Neutrophil (primary cell): Measurements from ENCODE around the gene DCT.
"Not testable (repeated sequence)": the region's sequence is repeated elsewhere in the genome, so short reads cannot be mapped to it uniquely, and the experiment has no call there.

ENCODE experiments used
- H3K27ac ChIP-seq: fragments of 200-600 bp; sonication (generic); 2 replicates; pipeline ENCODE4 v1.5.1; 2016; ENCODE audit warnings: mild to moderate bottlenecking, moderate library complexity
- H3K27me3 ChIP-seq: fragments of 200-600 bp; sonication (generic); 2 replicates; pipeline ENCODE4 v1.6.0; 2016; ENCODE audit warnings: mild to moderate bottlenecking
- H3K36me3 ChIP-seq: fragments of 200-600 bp; sonication (generic); 2 replicates; pipeline ENCODE4 v1.5.1; 2017
- H3K4me1 ChIP-seq, 2 experiments: fragments of 200-600 bp in 1 of 2; sonication (generic) in 1 of 2; 1 replicate in 1 of 2; 2 replicates in 1 of 2; pipeline versions ENCODE4 v1.5.1 to v1.6.1; 2013 to 2016; ENCODE audit warnings: low read depth in 1 of 2, low read length in 1 of 2, mild to moderate bottlenecking in 1 of 2, moderate library complexity in 1 of 2; ENCODE audit not compliant: control insufficient read depth in 1 of 2, insufficient read depth in 1 of 2
- H3K4me3 ChIP-seq, 2 experiments: fragments of 200-600 bp in 1 of 2; sonication (generic) in 1 of 2; 1 replicate in 1 of 2; 2 replicates in 1 of 2; pipeline ENCODE4 v1.5.1; 2013 to 2016; ENCODE audit warnings: low read depth in 1 of 2, low read length in 1 of 2, mild to moderate bottlenecking in 1 of 2, moderate library complexity in 1 of 2
- H3K9me3 ChIP-seq: fragments of 200-600 bp; sonication (generic); 2 replicates; pipeline ENCODE4 v1.5.1; 2016
- CTCF ChIP-seq: fragments of 200-600 bp; sonication (generic); IDR thresholded peaks from 2 replicates; pipeline ENCODE4 v1.5.1; 2016; ENCODE audit warnings: antibody characterized with exemption

DCT gene

GRCh38 chr13:94479616-94480015 lies at the start of gene DCT:
TSS of gene DCT (minus strand) at chr13:94479682. CDS start at chr13:94479255, 427 bp downstream.
- Histone ChIP-seq H3K4me1 (peaks cover 54% of the 10 kb centered on the region in 2 experiments), H3K4me3 (peak within 1 kb of the TSS; percentile 19 to 30), H3K27me3 (no peaks in the 10 kb centered on the region), H3K36me3 (no peaks in the 10 kb centered on the region), H3K27ac (peak within 1 kb of the TSS; percentile 85), H3K9me3 (no peaks in the 10 kb centered on the region)
- TF ChIP-seq CTCF = no peak

- H3K27me3 ChIP-seq, H3K4me3 ChIP-seq, H3K36me3 ChIP-seq, H3K27ac ChIP-seq, H3K4me1 ChIP-seq, H3K9me3 ChIP-seq: not testable (repeated sequence)
Measured at GRCh38 chr13:94526956-94527355, 47.5 kb upstream of the DCT start.

- Histone ChIP-seq H3K9me3 (no peaks in the 10 kb centered on the region), H3K4me1 (no peaks in the 10 kb centered on the region), H3K36me3 (no peaks in the 10 kb centered on the region), H3K27ac (no peak overlapping the region), H3K27me3 (no peaks in the 10 kb centered on the region), H3K4me3 (no peak overlapping the region)
- no peak for TF ChIP-seq CTCF
Measured at GRCh38 chr13:94525781-94526180, 46.3 kb upstream of the DCT start.

- TF ChIP-seq CTCF = no peak
- Histone ChIP-seq H3K4me1 (no peaks in the 10 kb centered on the region), H3K4me3 (no peak overlapping the region), H3K36me3 (no peaks in the 10 kb centered on the region), H3K27ac (no peak overlapping the region), H3K27me3 (no peaks in the 10 kb centered on the region), H3K9me3 (no peaks in the 10 kb centered on the region)
Measured at GRCh38 chr13:94524407-94524806, 44.9 kb upstream of the DCT start.

- no peaks in the 10 kb centered on the region for H3K9me3 ChIP-seq
- H3K27ac ChIP-seq = no peak overlapping the region
Measured at GRCh38 chr13:94520001-94520400, 40.5 kb upstream of the DCT start.

GRCh38 chr13:94516456-94516855 lies 37.0 kb upstream of the DCT start:
- H3K27ac ChIP-seq = no peak overlapping the region
- H3K27me3 ChIP-seq = no peaks in the 10 kb centered on the region
- TF ChIP-seq CTCF = no peak
- H3K4me1 ChIP-seq = peaks cover 15 to 20% of the 10 kb centered on the region in 2 experiments
- H3K4me3 ChIP-seq = no peak overlapping the region
- H3K36me3 ChIP-seq = no peaks in the 10 kb centered on the region
- H3K9me3 ChIP-seq = no peaks in the 10 kb centered on the region

More at GRCh38 chr13:94520001-94520400, 40.5 kb upstream of the DCT start:
- no peaks in the 10 kb centered on the region for H3K27me3 ChIP-seq
- no peak overlapping the region for H3K4me3 ChIP-seq
- TF ChIP-seq CTCF = no peak
- peaks cover 6 to 7% of the 10 kb centered on the region in 2 experiments for H3K4me1 ChIP-seq
- H3K36me3 ChIP-seq = no peaks in the 10 kb centered on the region
